K562 (cell line): ENCODE measurements around the gene CALML4. TPM values are rescaled to one million over a fixed set of nuclear protein-coding genes. Genes with fewer than 3 reads are reported as not detected.

ENCODE experiments used
- ATAC-seq: fragments of 200-7000 bp; cut with Tn5 transposase; 3 replicates; pipeline ENCODE4 v1.9.1; 2020; ENCODE audit warnings: moderate library complexity
- BruUV-seq: library from RNA; stranded (reverse); fragments of 400-500 nt; replicated peaks from 2 replicates; lab custom pipeline; 2021; lab: Mats Ljungman, UMichigan
- CTCF ChIA-PET: fragments of 300-600 bp; formaldehyde crosslinking; extraction: SDS; loops from one replicate; lab custom pipeline; 2021; ENCODE audit warnings: low intra/inter-chr PET ratio; lab: Yijun Ruan, JAX
- POLR2A ChIA-PET: fragments of 300-600, 350-650 bp; sonication (Branson Sonifier 250); formaldehyde crosslinking; extraction: SDS; loops from one replicate; lab custom pipeline; 2021; ENCODE audit warnings: antibody characterized with exemption, inconsistent platforms; lab: Yijun Ruan, JAX
- DNase-seq, 4 experiments: peaks; one replicate each; pipeline versions ENCODE4 v3.0.0 to v3.0.0-alpha.2; 2011 to 2018; ENCODE audit warnings: low spot score in 3 of 4, mixed read lengths in 3 of 4; ENCODE audit errors: extremely low read depth in 1 of 4
- FAIRE-seq: peaks from 2 replicates; lab custom pipeline; 2011; peaks lifted over from hg19 to GRCh38; lab: Jason Lieb, UNC
- H2AFZ ChIP-seq: 2 replicates; pipeline ENCODE4 v1.6.0; 2011; ENCODE audit warnings: low read depth, low read length, control low read depth, inconsistent platforms
- H3K27ac ChIP-seq: fragments of 200-600 bp; 3 replicates; pipeline ENCODE4 v1.8.0; 2011; ENCODE audit warnings: low read depth, mild to moderate bottlenecking, control low read depth, inconsistent platforms, low read length, moderate library complexity, mixed read lengths; ENCODE audit errors: extremely low read depth
- H3K27me3 ChIP-seq, 2 experiments: fragments of 300-600 bp in 1 of 2; 2 replicates in 1 of 2; 3 replicates in 1 of 2; pipeline versions ENCODE4 v1.6.0 to v1.8.0; 2011; ENCODE audit warnings: inconsistent platforms in 2 of 2, low read length in 2 of 2, mild to moderate bottlenecking in 1 of 2, mixed read lengths in 1 of 2, moderate library complexity in 1 of 2; ENCODE audit not compliant: control insufficient read depth in 2 of 2, insufficient read depth in 2 of 2
- H3K36me3 ChIP-seq: fragments of 300-600 bp; 3 replicates; pipeline ENCODE4 v1.8.0; 2011; ENCODE audit warnings: mild to moderate bottlenecking, low read length, inconsistent platforms; ENCODE audit not compliant: control insufficient read depth, insufficient read depth
- H3K4me1 ChIP-seq, 2 experiments: fragments of 200-600 bp in 1 of 2; replicated peaks in 1 of 2; 2 replicates in 1 of 2; 3 replicates in 1 of 2; pipeline versions ENCODE4 v1.5.1 to v1.8.0; 2011; ENCODE audit warnings: inconsistent platforms in 2 of 2, low read length in 2 of 2, mild to moderate bottlenecking in 1 of 2, mixed read lengths in 1 of 2, moderate library complexity in 1 of 2; ENCODE audit not compliant: control insufficient read depth in 2 of 2, insufficient read depth in 2 of 2
- H3K4me2 ChIP-seq: 2 replicates; pipeline ENCODE4 v1.6.1; 2011; ENCODE audit warnings: low read length, control low read depth, inconsistent platforms, mixed read lengths; ENCODE audit not compliant: insufficient read depth
- H3K4me3 ChIP-seq: fragments of 200-600 bp; sonication (generic), shearing (Covaris generic); 2 replicates; pipeline ENCODE4 v1.5.1; 2016; ENCODE audit warnings: control low read depth, inconsistent platforms
- H3K79me2 ChIP-seq: fragments of 200-600 bp; 3 replicates; pipeline ENCODE4 v1.8.0; 2011; ENCODE audit warnings: low read length, inconsistent platforms; ENCODE audit not compliant: control insufficient read depth, insufficient read depth
- H3K9ac ChIP-seq, 2 experiments: 2 replicates each; pipeline versions ENCODE4 v1.6.0 to v1.6.1; 2011; ENCODE audit warnings: low read depth in 2 of 2, low read length in 2 of 2, control low read depth in 1 of 2, inconsistent platforms in 1 of 2, mild to moderate bottlenecking in 1 of 2, mixed read lengths in 1 of 2; ENCODE audit not compliant: insufficient read depth in 1 of 2
- H3K9me1 ChIP-seq: one replicate; pipeline ENCODE4 v1.6.0; 2011; ENCODE audit warnings: inconsistent platforms, mild to moderate bottlenecking, low read length, moderate library complexity; ENCODE audit not compliant: control insufficient read depth, insufficient read depth
- H3K9me3 ChIP-seq: replicated peaks from 2 replicates; pipeline ENCODE4 v1.5.1; 2011; ENCODE audit warnings: low read depth, low read length, inconsistent platforms; ENCODE audit not compliant: control insufficient read depth, insufficient read depth
- H4K20me1 ChIP-seq: replicated peaks from 2 replicates; pipeline ENCODE4 v1.6.1; 2011; ENCODE audit warnings: low read length, inconsistent platforms, mixed read lengths; ENCODE audit not compliant: control insufficient read depth, insufficient read depth
- BRF1 ChIP-seq: IDR thresholded peaks from 3 replicates; pipeline ENCODE4 v1.6.1; 2011; ENCODE audit warnings: borderline replicate concordance, mild to moderate bottlenecking; ENCODE audit not compliant: insufficient read length; ENCODE audit errors: extremely low read depth
- ETS2 ChIP-seq: IDR thresholded peaks from 2 replicates; pipeline ENCODE4 v1.6.1; 2016; ENCODE audit warnings: borderline replicate concordance, missing genetic modification characterization, mild to moderate bottlenecking, moderate library complexity, missing compliant biosample characterization; ENCODE audit not compliant: poor library complexity, severe bottlenecking
- PRDM10 ChIP-seq: fragments of 450-650 bp; IDR thresholded peaks from 2 replicates; pipeline ENCODE4 v1.6.1; 2018; ENCODE audit not compliant: partially characterized antibody
- RFX1 ChIP-seq: fragments of 450-650 bp; IDR thresholded peaks from 2 replicates; pipeline ENCODE4 v1.6.1; 2016; ENCODE audit warnings: mild to moderate bottlenecking, moderate library complexity
- U2AF2 ChIP-seq: fragments of 200-400 bp; formaldehyde crosslinking; optimal IDR thresholded peaks from 2 replicates; pipeline ENCODE3; 2017; ENCODE audit warnings: low read depth, mild to moderate bottlenecking, low read length
- ZNF134 ChIP-seq: fragments of 250-450 bp; sonication (Bioruptor Pico); conservative IDR thresholded peaks from 2 replicates; pipeline ENCODE4 v1.4.0; 2020
- ZNF717 ChIP-seq: fragments of 250-450 bp; sonication (Bioruptor Pico); IDR thresholded peaks from 2 replicates; pipeline ENCODE4 v1.5.0; 2021
- WGBS: fragments of 100-300 bp; shearing (Covaris generic); methylation state at CpG from one replicate; pipeline ENCODE4 v1.1.6; 2016; ENCODE audit warnings: low coverage, mixed read lengths; ENCODE audit not compliant: insufficient coverage; ENCODE audit errors: missing lambda C conversion rate; 5-methylcytosine and 5-hydroxymethylcytosine counted together
- in situ Hi-C: fragments of 300-500 bp; cut with MboI; formaldehyde crosslinking; loops from 4 replicates; pipeline ENCODE4 v1.15.0; 2018; ENCODE audit warnings: inconsistent platforms, mixed read lengths
- intact Hi-C: fragments of 100-400 bp; cut with micrococcal nuclease; formaldehyde crosslinking; loops from 2 replicates; pipeline ENCODE4 v1.14.2; 2022
- polyA plus RNA-seq, 8 experiments: library from polyadenylated mRNA; depleted of rRNA in 4 of 8; stranded (reverse) in 5 of 8; unstranded in 3 of 8; fragments of >200 nt; fragmentation: Nextera tagmentation in 2 of 8; fragmentation: Illumina TruSeq in 1 of 8; extraction: Ambion mirVana in 2 of 8; extraction: Trizol in 1 of 8; gene quantifications; 2 replicates each; pipeline versions ENCODE4 v1.2.1 to v1.2.3, GENCODE V29; 2011 to 2014; ENCODE audit warnings: inconsistent platforms in 1 of 8, missing spikeins in 1 of 8
- total RNA-seq, 7 experiments: library from RNA; depleted of rRNA in 6 of 7; stranded (reverse); fragments of >200 nt in 6 of 7; fragmentation: Illumina TruSeq in 2 of 7; extraction: Trizol in 2 of 7; gene quantifications; 2 replicates each; pipeline versions ENCODE4 v1.2.1 to v1.2.3, GENCODE V29; 2011 to 2021; ENCODE audit warnings: low replicate concordance in 1 of 7

Gene CALML4
- total and polyA plus RNA-seq, 9 of the 15 experiments (the other 6 are each of a cell fraction or from before 2014, with no cell fraction given) = 2.8 to 30.6 (median 15.5) TPM

DNA sequence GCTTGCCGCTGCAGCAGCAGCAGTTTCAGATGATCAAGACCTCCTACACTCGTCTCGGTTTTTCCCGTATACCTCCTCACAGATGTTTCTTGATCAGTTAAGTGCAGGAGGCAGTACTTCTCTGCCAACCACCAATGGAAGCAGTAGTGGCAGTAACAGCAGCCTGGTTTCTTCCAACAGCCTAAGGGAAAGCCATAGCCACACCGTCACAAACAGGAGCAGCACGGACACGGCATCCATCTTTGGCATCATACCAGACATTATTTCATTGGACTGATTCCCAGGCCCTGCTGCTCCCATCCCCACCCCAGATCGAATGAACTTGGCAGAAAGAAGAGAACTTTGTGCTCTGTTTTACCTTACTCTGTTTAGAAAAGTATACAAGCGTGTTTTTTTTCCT lies 17.6 kb downstream of the CALML4 start:
- intact Hi-C loops (no loop called here), in situ Hi-C loops (no loop called here)
- FAIRE-seq (no peak), ATAC-seq (no peak), DNase-seq (no peak)
- WGBS = 90% methylated on average over 8 of the region's 9 CpGs
- Histone ChIP-seq H3K9me1 (no peaks in the 10 kb centered on the region), H3K9me3 (no peaks in the 10 kb centered on the region), H3K4me2 (no peak overlapping the region), H3K27me3 (no peaks in the 10 kb centered on the region), H4K20me1 (no peaks in the 10 kb centered on the region), H3K27ac (no peak overlapping the region), H3K9ac (no peak overlapping the region), H3K79me2 (no peaks in the 10 kb centered on the region), H3K4me3 (no peak overlapping the region), H3K36me3 (peaks cover 90% of the 10 kb centered on the region), H3K4me1 (no peaks in the 10 kb centered on the region), H2AFZ (no peak overlapping the region)
- CTCF ChIA-PET = no interaction called here
- TF ChIP-seq ZNF717 (CRISPR knock-in tag) = no peak
- TF ChIP-seq BRF1 = no peak
- no peak for TF ChIP-seq PRDM10
- no peak for TF ChIP-seq RFX1
- TF ChIP-seq ZNF134 (CRISPR knock-in tag) = no peak
- no peak for TF ChIP-seq U2AF2
- no peak for TF ChIP-seq ETS2 (tag)
- POLR2A ChIA-PET = interaction anchor here (0.6 kb wide), 1 partner anchor 13 kb away, joined by 3 read pairs; no protein-coding TSS in a partner anchor
- no TSS peak for BruUV-seq
